GM12878 (cell line): ENCODE measurements around the gene PRKCE. TPM values are rescaled to one million over a fixed set of nuclear protein-coding genes. Genes with fewer than 3 reads are reported as not detected.

Source experiments
- ATAC-seq: fragments of 200-7000 bp; cut with Tn5 transposase; 3 replicates; pipeline ENCODE4 v1.9.1; 2020; ENCODE audit warnings: mild to moderate bottlenecking, moderate library complexity
- BruUV-seq: library from RNA; stranded (reverse); fragments of 400-500 nt; replicated peaks from 2 replicates; lab custom pipeline; 2021; lab: Mats Ljungman, UMichigan
- CTCF ChIA-PET: fragments of 300-600 bp; sonication (Branson Sonifier 250); formaldehyde crosslinking; extraction: SDS; loops from one replicate; lab custom pipeline; 2021; ENCODE audit warnings: inconsistent platforms; lab: Yijun Ruan, JAX
- POLR2A ChIA-PET: fragments of 350-600 bp; formaldehyde crosslinking; extraction: SDS; loops from one replicate; lab custom pipeline; 2021; ENCODE audit warnings: inconsistent platforms; lab: Charles Lee
- RAD21 ChIA-PET: fragments of 300-600 bp; sonication (Branson Sonifier 250); formaldehyde crosslinking; loops from one replicate; lab custom pipeline; 2023; ENCODE audit warnings: antibody characterized with exemption; ENCODE audit not compliant: unreplicated experiment; lab: Charles Lee
- SMC1A ChIA-PET: fragments of 300-600 bp; sonication (Branson Sonifier 250); formaldehyde crosslinking; loops from one replicate; lab custom pipeline; 2023; ENCODE audit not compliant: unreplicated experiment, uncharacterized antibody; lab: Charles Lee
- DNase-seq: peaks from one replicate; pipeline ENCODE4 v3.0.0-alpha.2; 2011; ENCODE audit warnings: low read depth, low spot score
- FAIRE-seq: peaks from 3 replicates; lab custom pipeline; 2011; peaks lifted over from hg19 to GRCh38; lab: Jason Lieb, UNC
- H2AFZ ChIP-seq: 2 replicates; pipeline ENCODE4 v1.6.0; 2011; ENCODE audit warnings: low read depth, low read length, control low read depth; ENCODE audit not compliant: control insufficient read depth
- H3K27ac ChIP-seq: 2 replicates; pipeline ENCODE4 v1.5.1; 2011; ENCODE audit warnings: control low read depth; ENCODE audit not compliant: control insufficient read depth, insufficient read depth
- H3K27me3 ChIP-seq, 2 experiments: replicated peaks in 1 of 2; 2 replicates each; pipeline versions ENCODE4 v1.6.0 to v1.6.1; 2011; ENCODE audit warnings: low read length in 1 of 2; ENCODE audit not compliant: control insufficient read depth in 2 of 2, insufficient read depth in 2 of 2
- H3K36me3 ChIP-seq, 2 experiments: 2 replicates each; pipeline ENCODE4 v1.5.1; 2011; ENCODE audit warnings: low read length in 1 of 2; ENCODE audit not compliant: control insufficient read depth in 2 of 2, insufficient read depth in 2 of 2
- H3K4me1 ChIP-seq: 2 replicates; pipeline ENCODE4 v1.6.1; 2011; ENCODE audit warnings: mild to moderate bottlenecking, low read length, moderate library complexity, mixed read lengths; ENCODE audit not compliant: control insufficient read depth, insufficient read depth
- H3K4me2 ChIP-seq: 2 replicates; pipeline ENCODE4 v1.6.0; 2011; ENCODE audit warnings: control low read depth; ENCODE audit not compliant: control insufficient read depth, insufficient read depth
- H3K4me3 ChIP-seq: fragments of 200-600 bp; sonication (generic); 2 replicates; pipeline ENCODE4 v1.5.1; 2016
- H3K79me2 ChIP-seq: 2 replicates; pipeline ENCODE4 v1.6.0; 2011; ENCODE audit warnings: low read length; ENCODE audit not compliant: control insufficient read depth, insufficient read depth
- H3K9ac ChIP-seq: 2 replicates; pipeline ENCODE4 v1.8.0; 2011; ENCODE audit warnings: low read length, control low read depth, mixed read lengths; ENCODE audit not compliant: control insufficient read depth, insufficient read depth
- H3K9me3 ChIP-seq: replicated peaks from 3 replicates; pipeline ENCODE4 v1.5.1; 2011; ENCODE audit warnings: mild to moderate bottlenecking, low read length; ENCODE audit not compliant: control insufficient read depth, insufficient read depth
- H4K20me1 ChIP-seq: 2 replicates; pipeline ENCODE4 v1.6.0; 2011; ENCODE audit not compliant: control insufficient read depth, insufficient read depth
- ATF7 ChIP-seq: fragments of 450-650 bp; IDR thresholded peaks from 2 replicates; pipeline ENCODE4 v1.6.1; 2016; ENCODE audit warnings: low read depth, mild to moderate bottlenecking
- BCL3 ChIP-seq: IDR thresholded peaks from 2 replicates; pipeline ENCODE4 v1.6.1; 2011; ENCODE audit warnings: borderline replicate concordance, low read depth, mild to moderate bottlenecking, moderate library complexity, low read length; ENCODE audit not compliant: insufficient read depth, poor library complexity, severe bottlenecking
- HCFC1 ChIP-seq: fragments of 150-350 bp; IDR thresholded peaks from 2 replicates; pipeline ENCODE4 v1.6.1; 2014; ENCODE audit warnings: low read length
- KDM1A ChIP-seq: fragments of 200-600 bp; sonication (generic); IDR thresholded peaks from 2 replicates; pipeline ENCODE4 v1.6.1; 2016; ENCODE audit warnings: borderline replicate concordance
- MXI1 ChIP-seq: fragments of 150-350 bp; IDR thresholded peaks from 2 replicates; pipeline ENCODE4 v1.6.1; 2011; ENCODE audit warnings: low read depth, mild to moderate bottlenecking, inconsistent platforms, low read length, improper control_type of control experiment
- NRF1 ChIP-seq: conservative IDR thresholded peaks from 2 replicates; pipeline ENCODE4 v1.6.1; 2011; ENCODE audit warnings: mild to moderate bottlenecking, low read depth, low read length, improper control_type of control experiment
- POLR2AphosphoS5 ChIP-seq: IDR thresholded peaks from 2 replicates; pipeline ENCODE4 v1.6.1; 2011; ENCODE audit warnings: mild to moderate bottlenecking, low read length, inconsistent platforms
- RAD21 ChIP-seq: IDR thresholded peaks from 2 replicates; pipeline ENCODE4 v1.6.1; 2011; ENCODE audit warnings: mild to moderate bottlenecking, low read depth, low read length, moderate library complexity; ENCODE audit not compliant: insufficient read depth
- RCOR1 ChIP-seq: conservative IDR thresholded peaks from 2 replicates; pipeline ENCODE4 v1.6.1; 2012; ENCODE audit warnings: low read depth, low read length, improper control_type of control experiment
- SMAD1 ChIP-seq: fragments of 450-650 bp; IDR thresholded peaks from 2 replicates; pipeline ENCODE4 v1.6.1; 2018; ENCODE audit warnings: mild to moderate bottlenecking, low read depth; ENCODE audit not compliant: partially characterized antibody
- SMAD5 ChIP-seq: IDR thresholded peaks from 2 replicates; pipeline ENCODE4 v1.6.1; 2016; ENCODE audit warnings: antibody characterized with exemption, low read depth
- TARDBP ChIP-seq: IDR thresholded peaks from 2 replicates; pipeline ENCODE4 v1.6.1; 2016; ENCODE audit warnings: borderline replicate concordance
- YBX1 ChIP-seq: fragments of 450-650 bp; IDR thresholded peaks from 2 replicates; pipeline ENCODE4 v1.6.1; 2016; ENCODE audit warnings: antibody characterized with exemption
- ZNF217 ChIP-seq: fragments of 450-650 bp; IDR thresholded peaks from 2 replicates; pipeline ENCODE4 v1.6.1; 2017; ENCODE audit warnings: antibody characterized with exemption, mild to moderate bottlenecking
- ZNF274 ChIP-seq: IDR thresholded peaks from one replicate; pipeline ENCODE4 v1.8.0; 2011; ENCODE audit not compliant: insufficient read length, insufficient read depth
- WGBS: methylation state at CpG from one replicate; pipeline ENCODE4 v1.1.6; 2016; ENCODE audit warnings: low lambda C conversion rate; ENCODE audit not compliant: insufficient replicate concordance, insufficient coverage; ENCODE audit errors: missing lambda C conversion rate; 5-methylcytosine and 5-hydroxymethylcytosine counted together
- in situ Hi-C: fragments of 300-500 bp; cut with MboI; formaldehyde crosslinking; loops from 9 replicates; pipeline ENCODE4 v1.14.3; 2018; ENCODE audit warnings: mixed read lengths
- intact Hi-C: fragments of 100-400 bp; cut with micrococcal nuclease; formaldehyde crosslinking; loops from one replicate; pipeline ENCODE4 v1.14.2; 2022; ENCODE audit not compliant: unreplicated experiment
- polyA plus RNA-seq, 11 experiments: library from polyadenylated mRNA; depleted of rRNA in 4 of 11; unstranded in 6 of 11; stranded (reverse) in 5 of 11; fragments of >200 nt; fragmentation: Nextera tagmentation in 4 of 11; fragmentation: Illumina TruSeq in 1 of 11; extraction: Ambion mirVana in 4 of 11; extraction: Trizol in 1 of 11; gene quantifications; 1 replicate in 1 of 11; 2 replicates in 10 of 11; pipeline versions ENCODE4 v1.2.1 to v1.2.3, GENCODE V29; 2011 to 2016; ENCODE audit warnings: inconsistent platforms in 2 of 11, missing spikeins in 2 of 11, low read depth in 1 of 11
- total RNA-seq, 4 experiments: library from RNA; depleted of rRNA in 3 of 4; stranded (reverse); fragments of >200 nt in 3 of 4; fragmentation: Illumina TruSeq in 1 of 4; extraction: Trizol in 1 of 4; gene quantifications; 2 replicates each; pipeline versions ENCODE4 v1.2.1 to v1.2.3, GENCODE V29; 2013 to 2021

Gene PRKCE
- total and polyA plus RNA-seq, 10 of the 15 experiments (the other 5 are each of a cell fraction or from before 2014, with no cell fraction given) = 2.6 to 28.2 (median 11.3) TPM

GRCh38 chr2:45930396-45930792 is 278.9 kb downstream of the PRKCE start:
- peaks cover 12% of the 10 kb centered on the region for H3K4me1 ChIP-seq
- RAD21 ChIA-PET = interaction anchor here (0.9 to 2.1 kb wide), 6 partner anchors 62 to 152 kb away, joined by 3 to 6 read pairs (median 4); no protein-coding TSS in a partner anchor
- TF ChIP-seq ZNF274 (no peak), HCFC1 (no peak), RCOR1 (no peak), NRF1 (no peak), MXI1 (no peak), TARDBP (no peak), KDM1A (no peak), ZNF217 (no peak), ATF7 (no peak), POLR2AphosphoS5 (no peak), BCL3 (no peak), RAD21 (no peak), SMAD1 (no peak), SMAD5 (no peak), YBX1 (no peak)
- WGBS = 78% methylated on average over 1 of the region's 1 CpG
- H3K9me3 ChIP-seq = peaks cover 2% of the 10 kb centered on the region; the same call in 1 of the 3 replicates
- H4K20me1 ChIP-seq = no peaks in the 10 kb centered on the region
- no peak for DNase-seq
- no peak for ATAC-seq
- H3K9ac ChIP-seq = no peak overlapping the region
- H3K4me2 ChIP-seq = no peak overlapping the region
- SMC1A ChIA-PET = interaction anchor here (0.6 to 2.8 kb wide), 10 partner anchors 9 to 277 kb away, joined by 3 to 16 read pairs (median 4); no protein-coding TSS in a partner anchor
- H3K36me3 ChIP-seq = peaks cover 0 to 4% of the 10 kb centered on the region in 2 experiments; a peak in 1 of 4 replicates
- H3K4me3 ChIP-seq = no peak overlapping the region
- no peak overlapping the region for H3K27ac ChIP-seq
- no peaks in the 10 kb centered on the region for H3K27me3 ChIP-seq
- H2AFZ ChIP-seq = no peak overlapping the region; the same call in 1 of the 2 replicates
- CTCF ChIA-PET = interaction anchor here (0.7 to 4.5 kb wide), 10 partner anchors 9 to 292 kb away, joined by 3 to 20 read pairs (median 4); no protein-coding TSS in a partner anchor
- POLR2A ChIA-PET = interaction anchor here (1.1 to 2.2 kb wide), 3 partner anchors 9 to 87 kb away, joined by 3 to 4 read pairs (median 4); no protein-coding TSS in a partner anchor
- H3K79me2 ChIP-seq = peaks cover 2% of the 10 kb centered on the region; the same call in 1 of the 2 replicates
- in situ Hi-C loops = loop anchor here (25.0 kb wide), 1 partner anchor 943 kb away; no protein-coding TSS in a partner anchor
- intact Hi-C loops = no loop called here
- no TSS peak for BruUV-seq
- no peak for FAIRE-seq
